Body of pancreas (tissue), 4 donors: Measurements from ENCODE around the gene MRC1.

Experiments used
- POLR2A ChIP-seq, 3 donors: fragments of 450-650 bp; IDR thresholded peaks; one replicate each; pipeline ENCODE4 v1.6.1; 2016; ENCODE audit warnings: antibody characterized with exemption in 3 of 3, mild to moderate bottlenecking in 2 of 3
- TF ChIP-seq, protein P1 (sequence below), 7 experiments: fragments of 450-650 bp in 4 of 7; fragments of 200-600 bp in 3 of 7; sonication (generic) in 3 of 7; IDR thresholded peaks; one replicate each; pipeline ENCODE4 v1.5.1; 2016 to 2019; ENCODE audit warnings: antibody characterized with exemption in 7 of 7

GRCh38 chr10:17918187-17918903 is 109.2 kb downstream of the MRC1 start:
- TF ChIP-seq, protein P1, sequence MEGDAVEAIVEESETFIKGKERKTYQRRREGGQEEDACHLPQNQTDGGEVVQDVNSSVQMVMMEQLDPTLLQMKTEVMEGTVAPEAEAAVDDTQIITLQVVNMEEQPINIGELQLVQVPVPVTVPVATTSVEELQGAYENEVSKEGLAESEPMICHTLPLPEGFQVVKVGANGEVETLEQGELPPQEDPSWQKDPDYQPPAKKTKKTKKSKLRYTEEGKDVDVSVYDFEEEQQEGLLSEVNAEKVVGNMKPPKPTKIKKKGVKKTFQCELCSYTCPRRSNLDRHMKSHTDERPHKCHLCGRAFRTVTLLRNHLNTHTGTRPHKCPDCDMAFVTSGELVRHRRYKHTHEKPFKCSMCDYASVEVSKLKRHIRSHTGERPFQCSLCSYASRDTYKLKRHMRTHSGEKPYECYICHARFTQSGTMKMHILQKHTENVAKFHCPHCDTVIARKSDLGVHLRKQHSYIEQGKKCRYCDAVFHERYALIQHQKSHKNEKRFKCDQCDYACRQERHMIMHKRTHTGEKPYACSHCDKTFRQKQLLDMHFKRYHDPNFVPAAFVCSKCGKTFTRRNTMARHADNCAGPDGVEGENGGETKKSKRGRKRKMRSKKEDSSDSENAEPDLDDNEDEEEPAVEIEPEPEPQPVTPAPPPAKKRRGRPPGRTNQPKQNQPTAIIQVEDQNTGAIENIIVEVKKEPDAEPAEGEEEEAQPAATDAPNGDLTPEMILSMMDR (IDR thresholded peaks at IDR 0.05): no peak
- no peak for TF ChIP-seq POLR2A (IDR thresholded peaks at IDR 0.05)
